Skeletal muscle tissue (tissue), 4 donors: ENCODE measurements around the gene ING5. TPM values are rescaled to one million over a fixed set of nuclear protein-coding genes. Genes with fewer than 3 reads are reported as not detected.
A peak's percentile ranks its signal among the peaks of the same experiment; 100 is the strongest.

Source experiments
- H3K27ac ChIP-seq: one replicate; pipeline ENCODE4 v1.7.0; 2013; ENCODE audit warnings: mild to moderate bottlenecking, low read depth, low read length, inconsistent platforms
- H3K27me3 ChIP-seq, 3 donors: one replicate each; pipeline ENCODE4 v1.7.0; 2013; ENCODE audit warnings: low read length in 3 of 3; ENCODE audit not compliant: control insufficient read depth in 3 of 3, insufficient read depth in 3 of 3
- H3K36me3 ChIP-seq, 3 donors: one replicate each; pipeline ENCODE4 v1.7.0; 2013; ENCODE audit warnings: low read length in 3 of 3; ENCODE audit not compliant: control insufficient read depth in 3 of 3, insufficient read depth in 3 of 3
- H3K4me1 ChIP-seq, 3 donors: one replicate each; pipeline ENCODE4 v1.7.0; 2013; ENCODE audit warnings: low read length in 3 of 3, mild to moderate bottlenecking in 3 of 3; ENCODE audit not compliant: control insufficient read depth in 3 of 3, insufficient read depth in 3 of 3
- H3K4me3 ChIP-seq, 3 donors: one replicate each; pipeline ENCODE4 v1.7.0; 2013; ENCODE audit warnings: low read length in 3 of 3
- H3K9ac ChIP-seq, 3 donors: one replicate each; pipeline ENCODE4 v1.7.0; 2013; ENCODE audit warnings: low read length in 3 of 3, mild to moderate bottlenecking in 3 of 3, moderate library complexity in 2 of 3, low read depth in 1 of 3
- H3K9me3 ChIP-seq, 3 donors: one replicate each; pipeline ENCODE4 v1.7.0; 2013; ENCODE audit warnings: low read length in 3 of 3; ENCODE audit not compliant: control insufficient read depth in 3 of 3
- total RNA-seq: library from RNA; depleted of rRNA; stranded (reverse); fragments of >200 nt; gene quantifications from one replicate; pipeline ENCODE4 v1.2.3, GENCODE V29; 2014
- donor health status: Osteomylitis.

ING5 gene
- total RNA-seq, 1 donor from 2014 or later: 16.7 TPM

DNA sequence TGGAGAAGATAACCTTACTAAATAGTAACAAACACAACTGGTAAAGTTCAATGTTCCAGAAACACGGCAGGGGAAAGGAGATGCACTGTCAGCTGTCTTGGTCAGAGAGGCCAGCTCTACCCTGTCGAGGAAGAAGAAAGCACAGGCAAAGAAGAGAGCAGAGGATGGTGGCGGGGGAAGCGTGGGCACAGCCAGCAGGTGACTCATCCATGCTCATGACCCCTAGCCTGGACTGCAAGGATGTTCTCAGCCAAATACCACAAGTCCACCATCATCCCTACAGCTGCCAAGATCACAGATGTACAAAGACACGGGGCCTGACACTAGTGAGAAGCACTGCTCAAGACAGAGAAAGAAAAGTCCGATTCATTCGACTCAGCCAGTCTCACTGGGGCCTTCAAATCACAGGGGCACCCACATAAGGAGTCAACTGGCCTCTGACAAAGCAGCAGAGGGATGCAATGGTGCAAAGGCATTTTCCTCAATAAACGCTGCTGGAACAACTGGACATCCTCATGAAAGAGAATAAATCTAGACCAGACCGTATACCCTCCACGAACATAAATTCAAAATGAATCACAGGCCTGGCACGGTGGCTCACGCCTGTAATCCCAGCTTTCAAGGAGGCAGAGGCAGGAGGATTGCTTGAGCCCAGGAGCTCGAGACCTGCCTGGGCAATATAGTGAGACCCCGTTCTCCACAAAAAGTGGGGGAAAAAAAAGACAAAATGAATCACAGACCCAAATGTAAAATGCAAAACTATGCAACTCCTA, 20.8 kb upstream of the ING5 start:
- no peak overlapping the region for H3K4me3 ChIP-seq
- no peaks in the 10 kb centered on the region for H3K27me3 ChIP-seq
- H3K9me3 ChIP-seq: no peaks in the 10 kb centered on the region
- H3K27ac ChIP-seq: peak overlapping the region; percentile 4
- peak overlapping the region in 2 of 3 donors; percentile 14 to 58 for H3K9ac ChIP-seq
- H3K4me1 ChIP-seq: peaks cover 6 to 20% (median 8%) of the 10 kb centered on the region in 3 donors
- peaks cover 12 to 28% (median 26%) of the 10 kb centered on the region in 3 donors for H3K36me3 ChIP-seq

DNA sequence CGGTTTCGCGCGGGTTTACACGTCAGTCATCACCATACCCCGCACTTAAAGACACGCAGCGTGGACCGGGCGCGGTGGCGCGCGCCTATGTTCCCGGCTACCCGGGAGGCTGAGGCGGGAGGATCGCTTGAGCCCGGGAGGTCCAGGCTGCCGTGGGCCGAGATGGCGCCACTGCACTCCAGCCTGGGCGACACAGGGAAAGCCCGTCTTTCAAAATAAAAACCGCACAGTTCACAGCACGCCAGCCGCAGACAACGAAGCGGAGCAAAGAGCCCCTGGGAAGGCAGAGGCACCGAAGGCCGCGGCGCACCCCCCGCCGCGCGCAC, 15.6 kb upstream of the ING5 start:
- peaks cover 9 to 21% (median 14%) of the 10 kb centered on the region in 3 donors for H3K36me3 ChIP-seq
- H3K27ac ChIP-seq: peak overlapping the region; percentile 95

DNA sequence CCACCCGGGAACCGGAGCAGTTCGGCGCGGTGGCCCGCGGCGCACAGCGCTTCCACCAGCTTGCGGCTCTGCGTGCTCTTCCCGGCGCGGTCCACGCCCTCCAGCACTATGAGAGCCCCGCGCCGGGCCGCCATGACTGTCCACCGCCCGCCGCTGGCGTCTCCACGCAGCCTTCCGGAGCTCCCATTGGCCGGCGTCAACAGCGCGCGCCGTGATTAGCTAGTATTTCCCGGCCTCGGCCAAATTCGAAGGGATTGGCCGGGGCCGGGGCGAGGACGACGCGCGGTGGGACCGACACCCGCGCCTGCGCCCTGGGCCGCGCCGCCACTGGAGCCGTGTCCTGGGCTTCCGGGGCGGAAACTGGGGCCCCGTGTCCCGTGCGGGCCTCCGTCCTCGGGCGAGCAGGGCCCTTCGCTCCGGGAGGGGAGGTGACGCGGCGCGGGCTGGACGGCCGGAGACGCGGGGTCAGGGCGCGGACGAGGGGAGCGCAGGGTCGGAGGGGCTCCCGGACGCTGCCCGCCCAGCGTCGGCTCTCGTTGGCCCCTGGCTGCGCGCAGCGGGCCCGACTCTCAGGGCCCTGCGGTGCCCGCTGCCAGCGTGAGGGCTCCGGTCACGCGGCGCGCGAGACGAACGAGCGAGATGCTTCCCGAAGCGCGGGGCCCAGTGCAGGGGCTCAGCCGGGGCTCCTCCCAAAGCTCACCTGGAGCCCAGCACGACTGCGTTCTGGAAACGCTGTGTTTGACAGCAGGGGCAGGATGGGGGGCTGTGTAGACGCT, 15.0 kb upstream of the ING5 start, which contains the start of gene DTYMK:
DTYMK (minus strand) TSS at position 166 of the 776 bp plus-strand sequence; CDS start at position 134, 32 bp downstream.
- Histone ChIP-seq H3K9me3 (no peaks in the 10 kb centered on the region), H3K36me3 (peaks cover 12 to 20% (median 15%) of the 10 kb centered on the region in 3 donors)

More for the DNA sequence above, 15.6 kb upstream of the ING5 start:
- Histone ChIP-seq H3K27me3 (no peaks in the 10 kb centered on the region), H3K9ac (peak overlapping the region; percentile 81 to 95 (median 88)), H3K4me3 (peak overlapping the region; percentile 85 to 86 (median 85)), H3K4me1 (peaks cover 20 to 42% (median 21%) of the 10 kb centered on the region in 3 donors), H3K9me3 (no peaks in the 10 kb centered on the region)

DNA sequence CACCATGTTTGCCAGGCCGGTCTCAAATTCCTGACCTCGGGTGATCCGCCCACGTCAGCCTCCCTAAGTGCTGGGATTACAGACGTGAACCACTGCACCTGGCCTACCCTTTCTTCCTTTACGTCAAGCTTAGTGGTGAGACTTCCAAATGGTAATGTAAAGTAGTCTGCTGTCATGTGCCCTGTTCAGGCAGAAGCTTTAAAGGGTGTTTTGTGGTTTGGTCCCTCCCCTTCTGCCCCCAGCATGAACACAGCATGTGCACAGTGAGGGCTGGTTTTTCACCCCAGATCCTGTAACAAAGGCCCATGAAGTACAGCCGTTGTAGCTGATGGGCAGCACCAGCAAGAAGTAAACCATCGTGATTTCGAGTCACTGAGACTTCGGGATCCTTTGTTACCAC, 12.5 kb upstream of the ING5 start:
- no peaks in the 10 kb centered on the region for H3K27me3 ChIP-seq
- H3K36me3 ChIP-seq: peaks cover 18 to 28% (median 25%) of the 10 kb centered on the region in 3 donors
- H3K9me3 ChIP-seq: no peaks in the 10 kb centered on the region
- H3K4me3 ChIP-seq: no peak overlapping the region
- no peak overlapping the region for H3K9ac ChIP-seq
- peaks cover 19 to 35% (median 23%) of the 10 kb centered on the region in 3 donors for H3K4me1 ChIP-seq
- H3K27ac ChIP-seq: no peak overlapping the region

More for the DNA sequence above, 15.0 kb upstream of the ING5 start, which contains the start of gene DTYMK:
- Histone ChIP-seq H3K9ac (peak within 1 kb of the TSS; percentile 94 to 97 (median 95)), H3K27me3 (no peaks in the 10 kb centered on the region), H3K27ac (peak within 1 kb of the TSS; percentile 95), H3K4me1 (peaks cover 19 to 36% (median 23%) of the 10 kb centered on the region in 3 donors), H3K4me3 (peak within 1 kb of the TSS; percentile 95 to 96 (median 96))

DNA sequence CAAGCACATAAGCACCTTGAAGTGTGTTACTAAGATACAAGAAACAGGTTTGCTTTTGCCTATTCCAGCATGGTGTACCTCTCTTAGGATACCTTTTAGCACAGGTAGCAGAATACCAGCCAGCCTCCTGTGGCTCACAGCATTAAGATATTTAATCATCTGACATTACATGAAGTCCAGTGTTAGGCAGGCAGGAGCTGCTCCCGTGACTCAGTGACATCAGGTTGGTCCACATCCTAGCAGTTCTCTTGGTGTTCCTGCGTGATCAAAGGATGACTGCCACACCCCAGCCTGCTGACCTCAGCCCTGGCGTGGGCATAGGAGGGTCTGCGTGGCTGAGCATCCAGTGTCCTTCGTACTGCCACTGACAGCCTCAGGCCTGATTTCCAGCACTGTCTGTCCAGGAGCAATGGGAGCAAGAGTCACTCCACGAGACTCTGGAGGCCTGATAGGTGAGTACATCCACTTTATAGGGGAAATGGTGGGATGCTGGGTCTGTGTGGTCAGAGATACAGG, 11.6 kb upstream of the ING5 start:
- no peak overlapping the region for H3K4me3 ChIP-seq
- no peaks in the 10 kb centered on the region for H3K27me3 ChIP-seq
- H3K36me3 ChIP-seq: peaks cover 18 to 28% (median 25%) of the 10 kb centered on the region in 3 donors
- no peaks in the 10 kb centered on the region for H3K9me3 ChIP-seq
- H3K27ac ChIP-seq: no peak overlapping the region
- H3K9ac ChIP-seq: peak overlapping the region in 1 of 3 donors; percentile 8
- H3K4me1 ChIP-seq: peaks cover 19 to 35% (median 23%) of the 10 kb centered on the region in 3 donors

DNA sequence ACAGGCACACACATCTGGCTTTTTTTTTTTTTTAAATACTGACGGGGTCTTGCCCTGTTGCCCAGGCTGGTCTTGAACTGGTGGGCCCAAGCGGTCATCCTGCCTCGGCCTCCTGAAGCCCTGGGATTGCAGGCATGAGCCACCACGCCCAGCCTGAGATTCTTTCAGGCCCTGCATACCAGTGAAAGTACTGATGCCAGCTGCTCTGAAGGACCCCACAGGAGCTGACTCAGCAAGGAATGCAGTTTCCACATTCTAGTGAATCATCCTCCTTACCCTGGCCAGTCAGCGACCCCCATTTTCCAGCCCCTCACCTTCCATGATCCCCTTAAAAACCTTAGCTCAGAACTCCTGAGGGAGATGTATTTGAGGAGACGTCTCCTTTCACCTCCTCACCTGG, 9.4 kb upstream of the ING5 start:
- Histone ChIP-seq H3K9me3 (no peaks in the 10 kb centered on the region), H3K27ac (no peak overlapping the region), H3K27me3 (no peaks in the 10 kb centered on the region), H3K4me3 (no peak overlapping the region), H3K36me3 (peaks cover 22 to 34% (median 29%) of the 10 kb centered on the region in 3 donors), H3K4me1 (peaks cover 15 to 26% (median 19%) of the 10 kb centered on the region in 3 donors), H3K9ac (no peak overlapping the region)

DNA sequence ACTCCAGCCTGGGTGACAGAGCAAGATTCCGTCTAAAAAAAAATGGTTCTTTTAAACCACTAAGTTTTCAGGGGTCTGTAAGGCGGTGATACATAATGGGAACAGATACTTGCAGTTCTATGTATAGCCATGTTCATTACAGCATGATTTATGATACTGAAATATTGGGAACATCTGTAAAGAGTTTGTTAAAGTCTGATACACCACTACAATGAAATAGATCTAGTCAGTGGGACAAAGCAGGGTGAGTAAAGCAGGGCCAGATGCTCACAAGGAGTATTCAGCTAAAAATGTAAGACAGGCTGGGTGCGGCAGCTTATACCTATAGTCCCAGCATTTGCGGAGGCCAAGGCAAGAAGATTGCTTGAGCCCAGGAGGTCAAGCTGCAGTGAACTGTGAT, 6.2 kb upstream of the ING5 start:
- no peak overlapping the region for H3K9ac ChIP-seq
- H3K4me1 ChIP-seq: peaks cover 0 to 2% (median 0%) of the 10 kb centered on the region in 3 donors
- no peaks in the 10 kb centered on the region for H3K27me3 ChIP-seq
- H3K36me3 ChIP-seq: peaks cover 13 to 25% (median 17%) of the 10 kb centered on the region in 3 donors
- no peak overlapping the region for H3K27ac ChIP-seq
- no peak overlapping the region for H3K4me3 ChIP-seq
- H3K9me3 ChIP-seq: no peaks in the 10 kb centered on the region

DNA sequence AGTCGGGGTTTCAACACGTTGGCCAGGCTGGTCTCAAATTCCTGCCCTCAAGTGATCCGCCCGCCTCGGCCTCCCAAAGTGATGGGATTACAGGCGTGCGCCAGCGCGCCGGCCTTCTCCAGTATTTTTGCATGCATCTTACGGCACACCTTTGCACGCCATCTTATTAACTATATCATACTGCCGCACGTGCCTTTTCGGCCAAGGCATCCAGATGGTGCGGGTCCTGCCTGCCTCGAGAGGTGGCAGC, 765 bp upstream of the ING5 start:
- H3K9ac ChIP-seq: peak overlapping the region in 2 of 3 donors; percentile 87 to 93
- peak overlapping the region; percentile 23 to 87 (median 84) for H3K4me3 ChIP-seq
- H3K9me3 ChIP-seq: no peaks in the 10 kb centered on the region
- H3K4me1 ChIP-seq: peaks cover 8 to 14% (median 12%) of the 10 kb centered on the region in 3 donors
- peaks cover 6 to 9% (median 8%) of the 10 kb centered on the region in 3 donors for H3K36me3 ChIP-seq
- H3K27me3 ChIP-seq: no peaks in the 10 kb centered on the region
- peak overlapping the region; percentile 94 for H3K27ac ChIP-seq

DNA sequence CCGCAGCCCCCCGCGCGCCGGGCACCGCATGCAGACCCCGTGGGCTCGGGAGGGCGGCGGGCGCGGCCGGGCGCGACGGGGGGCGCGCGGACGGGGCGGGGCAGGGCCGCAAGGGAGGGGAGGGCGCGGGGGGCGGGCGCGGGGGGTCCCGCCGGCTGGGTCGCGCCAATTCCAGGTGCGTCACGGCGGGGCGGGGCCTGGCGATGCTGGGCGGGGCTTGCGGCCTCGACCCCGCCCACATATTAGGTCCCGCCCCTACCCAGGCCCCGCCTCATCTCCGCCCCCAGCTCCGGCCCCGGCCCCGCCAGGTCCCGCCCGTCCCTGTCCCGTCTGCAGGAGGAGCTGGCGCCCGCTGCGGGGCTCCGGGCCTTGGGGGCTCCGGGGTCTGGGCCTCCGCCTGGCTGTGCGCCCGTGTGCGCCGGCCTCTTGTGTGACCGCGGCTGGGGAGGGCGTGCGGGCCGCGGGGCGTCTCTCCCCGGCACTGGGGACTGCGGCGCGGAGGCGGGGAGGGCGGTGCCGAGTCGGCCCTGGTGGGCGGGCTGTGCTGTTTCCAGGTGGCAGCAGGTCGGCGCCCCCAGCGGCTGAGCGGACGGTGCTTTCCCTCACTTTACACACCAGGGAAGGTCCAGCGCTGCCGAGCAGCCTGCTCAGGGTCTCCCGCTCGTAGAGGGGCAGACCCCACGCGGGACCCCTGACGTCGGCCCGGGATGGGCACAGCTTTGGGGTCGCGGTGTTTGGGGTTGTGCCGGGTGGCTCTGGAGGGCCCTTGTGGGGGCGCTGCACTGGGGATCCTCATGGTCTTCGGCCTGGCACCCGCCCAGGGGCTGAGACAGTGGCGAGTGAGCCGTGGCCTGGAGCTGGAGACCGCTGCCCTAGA, 554 bp downstream of the ING5 start:
- Histone ChIP-seq H3K36me3 (peaks cover 14 to 15% (median 14%) of the 10 kb centered on the region in 3 donors), H3K9ac (peak overlapping the region; percentile 76 to 93 (median 81)), H3K27ac (peak overlapping the region; percentile 94)

More for the DNA sequence above, 554 bp downstream of the ING5 start:
- Histone ChIP-seq H3K4me3 (peak overlapping the region; percentile 70 to 87 (median 84)), H3K4me1 (peaks cover 8 to 14% (median 12%) of the 10 kb centered on the region in 3 donors), H3K9me3 (peaks cover 0 to 3% (median 0%) of the 10 kb centered on the region in 3 donors), H3K27me3 (no peaks in the 10 kb centered on the region)
